ENCODE measurements around the gene STARD7. TPM values are rescaled to one million over a fixed set of nuclear protein-coding genes. Genes with fewer than 3 reads are reported as not detected.

Gene STARD7
- polyA plus RNA-seq, 1 donor (not counting 4 experiments of a cell fraction or from before 2014, with no cell fraction given): 73.4 TPM

DNA sequence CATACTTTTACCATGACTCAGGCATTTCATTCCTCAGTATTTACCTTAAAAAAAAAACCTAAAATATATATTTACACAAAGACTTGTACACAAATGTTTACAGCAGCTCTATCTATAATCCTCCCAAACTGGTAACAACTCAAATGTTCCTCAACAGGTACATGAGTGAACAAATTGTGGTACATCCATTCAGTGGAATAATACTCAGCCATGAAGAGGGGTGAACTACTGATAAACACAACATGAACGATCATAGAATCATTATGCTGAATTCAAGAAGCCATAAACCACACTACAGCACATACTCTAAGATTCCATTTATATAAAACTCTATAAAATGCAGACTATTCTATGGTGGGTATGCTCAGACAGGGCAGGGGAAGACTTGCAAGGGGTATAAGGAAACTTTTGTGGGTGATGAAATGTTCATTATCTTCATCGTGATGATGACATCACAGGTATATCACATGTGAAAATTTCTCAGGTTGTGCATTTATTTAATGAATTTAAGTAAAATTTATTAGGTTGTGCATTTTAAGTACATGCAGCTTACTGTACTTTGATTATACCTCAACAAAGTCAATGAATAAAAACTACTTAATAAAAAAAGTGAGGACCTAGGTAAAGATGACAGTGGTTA, 38.6 kb downstream of the STARD7 start:
- Histone ChIP-seq H3K4me3 (ENCODE audit: control insufficient read depth in 2 of 3, extremely low read depth in 1 of 3, insufficient read depth in 2 of 3, low read depth in 1 of 3, low read length in 3 of 3) (no peak overlapping the region), H3K27ac (ENCODE audit: control insufficient read depth, insufficient read depth, low read length) (no peak overlapping the region), H3K9me1 (ENCODE audit: control insufficient read depth, extremely low read depth, insufficient read depth, low read length) (no peaks in the 10 kb centered on the region), H2AFZ (ENCODE audit: control insufficient read depth, low read length) (no peak overlapping the region), H3K36me3 (ENCODE audit: control insufficient read depth in 2 of 2, extremely low read depth in 1 of 2, insufficient read depth in 2 of 2, low read length in 2 of 2) (no peaks in the 10 kb centered on the region), H3K4me2 (ENCODE audit: control insufficient read depth, extremely low read depth, insufficient read depth, low read depth, low read length) (no peak overlapping the region), H3K9ac (ENCODE audit: control insufficient read depth, extremely low read depth, insufficient read depth, low read length) (no peak overlapping the region), H3K4me1 (ENCODE audit: control insufficient read depth, extremely low read depth, insufficient read depth, low read length) (no peaks in the 10 kb centered on the region), H3K27me3 (ENCODE audit: control insufficient read depth, extremely low read depth, insufficient read depth, low read length) (no peaks in the 10 kb centered on the region), H4K20me1 (ENCODE audit: control insufficient read depth, extremely low read depth, insufficient read depth, low read length) (no peaks in the 10 kb centered on the region), H3K9me3 (ENCODE audit: control insufficient read depth, low read depth, low read length) (no peaks in the 10 kb centered on the region), H3K79me2 (ENCODE audit: control insufficient read depth, insufficient read depth, low read length) (no peaks in the 10 kb centered on the region)
- dilution Hi-C loops (cut with MboI; ENCODE audit: extremely low pct_ligation_motif_present, low sequenced_read_pairs): no loop called here
- no peak for TF ChIP-seq EZH2 (IDR thresholded peaks at IDR 0.05; ENCODE audit: low read length)
- TF ChIP-seq, protein P1, sequence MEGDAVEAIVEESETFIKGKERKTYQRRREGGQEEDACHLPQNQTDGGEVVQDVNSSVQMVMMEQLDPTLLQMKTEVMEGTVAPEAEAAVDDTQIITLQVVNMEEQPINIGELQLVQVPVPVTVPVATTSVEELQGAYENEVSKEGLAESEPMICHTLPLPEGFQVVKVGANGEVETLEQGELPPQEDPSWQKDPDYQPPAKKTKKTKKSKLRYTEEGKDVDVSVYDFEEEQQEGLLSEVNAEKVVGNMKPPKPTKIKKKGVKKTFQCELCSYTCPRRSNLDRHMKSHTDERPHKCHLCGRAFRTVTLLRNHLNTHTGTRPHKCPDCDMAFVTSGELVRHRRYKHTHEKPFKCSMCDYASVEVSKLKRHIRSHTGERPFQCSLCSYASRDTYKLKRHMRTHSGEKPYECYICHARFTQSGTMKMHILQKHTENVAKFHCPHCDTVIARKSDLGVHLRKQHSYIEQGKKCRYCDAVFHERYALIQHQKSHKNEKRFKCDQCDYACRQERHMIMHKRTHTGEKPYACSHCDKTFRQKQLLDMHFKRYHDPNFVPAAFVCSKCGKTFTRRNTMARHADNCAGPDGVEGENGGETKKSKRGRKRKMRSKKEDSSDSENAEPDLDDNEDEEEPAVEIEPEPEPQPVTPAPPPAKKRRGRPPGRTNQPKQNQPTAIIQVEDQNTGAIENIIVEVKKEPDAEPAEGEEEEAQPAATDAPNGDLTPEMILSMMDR (optimal IDR thresholded peaks at IDR 0.05 in 1 of 3, IDR thresholded peaks at IDR 0.05 in 1 of 3, conservative IDR thresholded peaks at IDR 0.05 in 1 of 3; ENCODE audit: extremely low read depth in 1 of 3, insufficient read depth in 2 of 3, low read length in 3 of 3): no peak
- FAIRE-seq (no peak), DNase-seq (ENCODE audit: low read depth, low spot score) (no peak)

- no peak for TF ChIP-seq EZH2 (IDR thresholded peaks at IDR 0.05; ENCODE audit: low read length)
- TF ChIP-seq, protein P1 (optimal IDR thresholded peaks at IDR 0.05 in 1 of 3, IDR thresholded peaks at IDR 0.05 in 1 of 3, conservative IDR thresholded peaks at IDR 0.05 in 1 of 3; ENCODE audit: extremely low read depth in 1 of 3, insufficient read depth in 2 of 3, low read length in 3 of 3): no peak
- DNase-seq (ENCODE audit: low read depth, low spot score) (no peak), FAIRE-seq (no peak)
- Histone ChIP-seq H3K4me1 (ENCODE audit: control insufficient read depth, extremely low read depth, insufficient read depth, low read length) (no peaks in the 10 kb centered on the region), H3K36me3 (ENCODE audit: control insufficient read depth in 2 of 2, extremely low read depth in 1 of 2, insufficient read depth in 2 of 2, low read length in 2 of 2) (no peaks in the 10 kb centered on the region), H3K9me3 (ENCODE audit: control insufficient read depth, low read depth, low read length) (no peaks in the 10 kb centered on the region), H3K4me2 (ENCODE audit: control insufficient read depth, extremely low read depth, insufficient read depth, low read depth, low read length) (no peak overlapping the region), H2AFZ (ENCODE audit: control insufficient read depth, low read length) (no peak overlapping the region), H3K79me2 (ENCODE audit: control insufficient read depth, insufficient read depth, low read length) (no peaks in the 10 kb centered on the region), H3K27me3 (ENCODE audit: control insufficient read depth, extremely low read depth, insufficient read depth, low read length) (no peaks in the 10 kb centered on the region), H4K20me1 (ENCODE audit: control insufficient read depth, extremely low read depth, insufficient read depth, low read length) (no peaks in the 10 kb centered on the region), H3K4me3 (ENCODE audit: control insufficient read depth in 2 of 3, extremely low read depth in 1 of 3, insufficient read depth in 2 of 3, low read depth in 1 of 3, low read length in 3 of 3) (no peak overlapping the region), H3K9me1 (ENCODE audit: control insufficient read depth, extremely low read depth, insufficient read depth, low read length) (no peaks in the 10 kb centered on the region), H3K9ac (ENCODE audit: control insufficient read depth, extremely low read depth, insufficient read depth, low read length) (no peak overlapping the region), H3K27ac (ENCODE audit: control insufficient read depth, insufficient read depth, low read length) (no peak overlapping the region)
- dilution Hi-C loops (cut with MboI; ENCODE audit: extremely low pct_ligation_motif_present, low sequenced_read_pairs): no loop called here
Observed at GRCh38 chr2:96167407-96168013, 41.1 kb downstream of the STARD7 start.
